Gastroesophageal sphincter (tissue), 3 donors: Measurements from ENCODE around the gene CEP112.

Experiments used
- POLR2A ChIP-seq, 2 donors: fragments of 450-650 bp; IDR thresholded peaks; one replicate each; pipeline ENCODE4 v1.6.1; 2017; ENCODE audit warnings: antibody characterized with exemption in 2 of 2, mild to moderate bottlenecking in 2 of 2, moderate library complexity in 1 of 2
- POLR2AphosphoS5 ChIP-seq: sonication (generic); formaldehyde crosslinking; IDR thresholded peaks from one replicate; pipeline ENCODE4 v1.6.1; 2017; ENCODE audit warnings: antibody characterized with exemption
- TF ChIP-seq, protein P1 (sequence below), 4 experiments: fragments of 200-600 bp in 2 of 4; fragments of 450-650 bp in 2 of 4; sonication (generic) in 1 of 4; IDR thresholded peaks; one replicate each; pipeline ENCODE4 v1.5.1; 2017 to 2019; ENCODE audit warnings: antibody characterized with exemption in 4 of 4, mild to moderate bottlenecking in 2 of 4, moderate library complexity in 2 of 4

DNA sequence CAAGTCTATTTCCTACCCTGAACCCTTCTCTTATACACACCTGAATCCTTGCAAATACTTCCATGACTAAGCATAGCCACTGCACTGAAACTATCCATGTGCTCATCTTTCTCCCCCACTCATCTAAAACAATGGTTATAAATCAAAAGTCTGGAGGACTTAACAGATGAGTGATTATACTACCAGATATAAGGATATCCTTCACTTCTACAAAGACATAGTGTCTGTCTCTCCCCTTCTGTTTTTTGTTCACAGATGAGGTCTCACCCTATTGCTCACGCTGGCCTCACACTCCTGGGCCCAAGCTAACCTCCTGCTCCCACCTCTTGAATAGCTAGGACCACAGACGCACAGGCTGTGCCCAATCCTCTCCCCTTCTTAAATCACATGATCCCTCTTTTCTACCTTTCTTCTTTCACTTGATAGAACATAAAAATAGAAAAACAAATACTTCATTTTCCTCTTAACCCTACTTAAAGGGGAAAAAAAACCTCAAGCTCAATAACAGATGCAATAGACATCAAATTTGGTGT is 19.2 kb downstream of the CEP112 start:
- TF ChIP-seq POLR2AphosphoS5: no peak
- TF ChIP-seq, protein P1, sequence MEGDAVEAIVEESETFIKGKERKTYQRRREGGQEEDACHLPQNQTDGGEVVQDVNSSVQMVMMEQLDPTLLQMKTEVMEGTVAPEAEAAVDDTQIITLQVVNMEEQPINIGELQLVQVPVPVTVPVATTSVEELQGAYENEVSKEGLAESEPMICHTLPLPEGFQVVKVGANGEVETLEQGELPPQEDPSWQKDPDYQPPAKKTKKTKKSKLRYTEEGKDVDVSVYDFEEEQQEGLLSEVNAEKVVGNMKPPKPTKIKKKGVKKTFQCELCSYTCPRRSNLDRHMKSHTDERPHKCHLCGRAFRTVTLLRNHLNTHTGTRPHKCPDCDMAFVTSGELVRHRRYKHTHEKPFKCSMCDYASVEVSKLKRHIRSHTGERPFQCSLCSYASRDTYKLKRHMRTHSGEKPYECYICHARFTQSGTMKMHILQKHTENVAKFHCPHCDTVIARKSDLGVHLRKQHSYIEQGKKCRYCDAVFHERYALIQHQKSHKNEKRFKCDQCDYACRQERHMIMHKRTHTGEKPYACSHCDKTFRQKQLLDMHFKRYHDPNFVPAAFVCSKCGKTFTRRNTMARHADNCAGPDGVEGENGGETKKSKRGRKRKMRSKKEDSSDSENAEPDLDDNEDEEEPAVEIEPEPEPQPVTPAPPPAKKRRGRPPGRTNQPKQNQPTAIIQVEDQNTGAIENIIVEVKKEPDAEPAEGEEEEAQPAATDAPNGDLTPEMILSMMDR (IDR thresholded peaks at IDR 0.05): no peak
- TF ChIP-seq POLR2A (IDR thresholded peaks at IDR 0.05): no peak
